ENCODE measurements around the gene TRDN. TPM values are rescaled to one million over a fixed set of nuclear protein-coding genes. Genes with fewer than 3 reads are reported as not detected.

The TRDN gene
- total RNA-seq, 1 experiment from 2014 or later = 10.4 TPM

DNA sequence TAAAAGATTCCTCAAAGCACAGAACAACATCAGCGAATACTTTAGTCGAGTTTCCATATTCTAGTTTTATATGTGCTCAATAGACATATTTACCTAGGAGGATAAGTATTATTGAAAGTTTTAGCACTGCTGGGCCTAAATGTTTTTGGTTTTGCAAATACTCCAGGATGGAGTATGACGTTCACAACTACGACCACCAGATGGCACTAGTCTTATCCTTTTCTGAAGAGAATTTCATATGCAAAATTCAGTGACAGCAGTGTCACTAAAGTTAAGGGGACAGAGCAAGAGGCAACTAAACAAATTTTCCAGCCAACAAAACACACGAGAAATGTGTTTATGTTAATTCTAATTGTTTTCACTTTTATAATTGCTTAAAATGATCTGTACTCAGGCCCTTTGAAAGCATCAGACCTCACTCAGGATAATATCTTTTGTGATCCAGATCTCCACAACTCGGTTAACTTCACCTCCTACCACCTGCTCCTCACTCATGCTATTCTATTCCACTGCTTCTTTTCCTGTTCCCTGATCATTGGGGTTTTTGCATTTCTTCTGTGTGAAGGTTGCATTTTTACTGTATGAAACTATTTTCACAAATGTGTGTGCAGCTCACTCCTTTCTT is 220.8 kb downstream of the TRDN start:
- H3K27ac Mint-ChIP-seq = no peak overlapping the region
- Histone ChIP-seq H2AK5ac (ENCODE audit: insufficient read length, low read length) (no peak overlapping the region), H3K23me2 (ENCODE audit: insufficient read length, low read depth, low read length, poor library complexity, severe bottlenecking) (no peaks in the 10 kb centered on the region), H4K5ac (ENCODE audit: insufficient read length, low read depth, low read length) (no peak overlapping the region), H3K23ac (ENCODE audit: insufficient read length, low read depth, low read length) (no peak overlapping the region), H3K9ac (ENCODE audit: extremely low read depth, insufficient read length, low read length) (no peak overlapping the region), H3K79me2 (ENCODE audit: insufficient read depth, low read length) (no peaks in the 10 kb centered on the region), H2BK5ac (ENCODE audit: insufficient read length, low read length) (no peak overlapping the region), H3T11ph (ENCODE audit: low read length) (no peak overlapping the region), H3K4me1 (ENCODE audit: insufficient read depth, low read length) (peaks cover 5% of the 10 kb centered on the region; the same call in 1 of the 2 replicates), H2BK15ac (ENCODE audit: low read depth, low read length) (no peak overlapping the region), H3K18ac (ENCODE audit: insufficient read length, low read depth, low read length) (no peak overlapping the region), H4K8ac (replicated peaks; ENCODE audit: insufficient read length, low read depth, low read length) (no peak overlapping the region), H2BK12ac (ENCODE audit: insufficient read length, low read depth, low read length) (no peak overlapping the region), H3K27me3 (ENCODE audit: insufficient read depth, low read length) (no peaks in the 10 kb centered on the region), H3K56ac (ENCODE audit: insufficient read length, low read depth, low read length) (no peak overlapping the region), H2BK20ac (ENCODE audit: low read depth, low read length, poor library complexity, severe bottlenecking) (no peak overlapping the region), H4K20me1 (ENCODE audit: control insufficient read depth, insufficient read depth, insufficient read length) (no peaks in the 10 kb centered on the region), H4K91ac (ENCODE audit: insufficient read length, low read depth, low read length) (no peak overlapping the region), H3K79me1 (ENCODE audit: insufficient read depth, low read depth, low read length, poor library complexity, severe bottlenecking) (no peaks in the 10 kb centered on the region), H3K27ac (ENCODE audit: insufficient read length, low read depth, low read length) (no peak overlapping the region), H3K4me2 (ENCODE audit: insufficient read depth, insufficient read length, low read length) (no peak overlapping the region), H3K4ac (ENCODE audit: low read depth, low read length) (no peak overlapping the region), H3K14ac (ENCODE audit: insufficient read depth, low read length) (no peak overlapping the region), H2BK120ac (ENCODE audit: low read depth, low read length, poor library complexity, severe bottlenecking) (no peak overlapping the region), H3K9me3 (ENCODE audit: control insufficient read depth, low read depth, low read length) (no peaks in the 10 kb centered on the region), H2AFZ (ENCODE audit: low read length) (no peak overlapping the region)
- no peaks in the 10 kb centered on the region for H3K36me3 Mint-ChIP-seq (ENCODE audit: insufficient read depth in 1 of 3, low read depth in 3 of 3)
- no peaks in the 10 kb centered on the region for H3K9me3 Mint-ChIP-seq
- TF ChIP-seq, protein P1, sequence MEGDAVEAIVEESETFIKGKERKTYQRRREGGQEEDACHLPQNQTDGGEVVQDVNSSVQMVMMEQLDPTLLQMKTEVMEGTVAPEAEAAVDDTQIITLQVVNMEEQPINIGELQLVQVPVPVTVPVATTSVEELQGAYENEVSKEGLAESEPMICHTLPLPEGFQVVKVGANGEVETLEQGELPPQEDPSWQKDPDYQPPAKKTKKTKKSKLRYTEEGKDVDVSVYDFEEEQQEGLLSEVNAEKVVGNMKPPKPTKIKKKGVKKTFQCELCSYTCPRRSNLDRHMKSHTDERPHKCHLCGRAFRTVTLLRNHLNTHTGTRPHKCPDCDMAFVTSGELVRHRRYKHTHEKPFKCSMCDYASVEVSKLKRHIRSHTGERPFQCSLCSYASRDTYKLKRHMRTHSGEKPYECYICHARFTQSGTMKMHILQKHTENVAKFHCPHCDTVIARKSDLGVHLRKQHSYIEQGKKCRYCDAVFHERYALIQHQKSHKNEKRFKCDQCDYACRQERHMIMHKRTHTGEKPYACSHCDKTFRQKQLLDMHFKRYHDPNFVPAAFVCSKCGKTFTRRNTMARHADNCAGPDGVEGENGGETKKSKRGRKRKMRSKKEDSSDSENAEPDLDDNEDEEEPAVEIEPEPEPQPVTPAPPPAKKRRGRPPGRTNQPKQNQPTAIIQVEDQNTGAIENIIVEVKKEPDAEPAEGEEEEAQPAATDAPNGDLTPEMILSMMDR (conservative IDR thresholded peaks at IDR 0.05) = peak; percentile 80
- H3K4me3 Mint-ChIP-seq = no peak overlapping the region
- peak; percentile 38 for DNase-seq
- peaks cover 14 to 25% of the 10 kb centered on the region in 2 experiments for H3K4me1 Mint-ChIP-seq
- no CpG with 5 or more reads among the region's 6 CpGs for WGBS (ENCODE audit: extremely low coverage, insufficient read length, low lambda C conversion rate)
- H3K27me3 Mint-ChIP-seq (ENCODE audit: low read depth) = no peaks in the 10 kb centered on the region
